OCI-LY7 (cell line): ENCODE data around the gene ISCU.

Experiments used
- CTCF ChIP-seq: fragments of 200-600 bp; sonication (generic); conservative IDR thresholded peaks from 2 replicates; pipeline ENCODE4 v1.5.1; 2014; ENCODE audit warnings: mild to moderate bottlenecking, antibody characterized with exemption, low read length, moderate library complexity, mixed read lengths
- EZH2phosphoT487 ChIP-seq: fragments of 200-600 bp; sonication (generic); IDR thresholded peaks from 2 replicates; pipeline ENCODE4 v1.6.1; 2018; ENCODE audit warnings: low read depth, borderline replicate concordance, mild to moderate bottlenecking, mixed run types, antibody characterized with exemption, low read length, moderate library complexity, mixed read lengths

GRCh38 chr12:108616941-108617858, 54.8 kb downstream of the ISCU start:
- TF ChIP-seq CTCF = no peak
- TF ChIP-seq EZH2phosphoT487 = no peak
